Sigmoid colon (tissue), 4 donors: Measurements from ENCODE around the gene CSF2RB.

Experiments used
- CTCF ChIP-seq, 4 experiments: fragments of 450-650 bp in 3 of 4; fragments of 200-600 bp in 1 of 4; IDR thresholded peaks; one replicate each; pipeline ENCODE4 v1.5.1; 2016 to 2019; ENCODE audit warnings: antibody characterized with exemption in 4 of 4, mild to moderate bottlenecking in 3 of 4, moderate library complexity in 2 of 4
- EP300 ChIP-seq, 4 donors: sonication (generic); formaldehyde crosslinking; IDR thresholded peaks; one replicate each; pipeline ENCODE4 v1.6.1; 2017; ENCODE audit warnings: antibody characterized with exemption in 4 of 4
- POLR2A ChIP-seq, 2 donors: fragments of 450-650 bp; IDR thresholded peaks; one replicate each; pipeline ENCODE4 v1.6.1; 2016; ENCODE audit warnings: antibody characterized with exemption in 2 of 2, mild to moderate bottlenecking in 2 of 2, moderate library complexity in 2 of 2
- POLR2AphosphoS5 ChIP-seq, 4 donors: sonication (generic); formaldehyde crosslinking; IDR thresholded peaks; one replicate each; pipeline ENCODE4 v1.6.1; 2017; ENCODE audit warnings: antibody characterized with exemption in 4 of 4

- TF ChIP-seq CTCF (IDR thresholded peaks at IDR 0.05) (no peak), EP300 (IDR thresholded peaks at IDR 0.05) (no peak), POLR2AphosphoS5 (IDR thresholded peaks at IDR 0.05) (no peak), POLR2A (IDR thresholded peaks at IDR 0.05) (no peak)
Measured at GRCh38 chr22:36937319-36938027, 24.0 kb downstream of the CSF2RB start.
